HepG2 (cell line): ENCODE data around the gene MLH1. TPM values are rescaled to one million over a fixed set of nuclear protein-coding genes. Genes with fewer than 3 reads are reported as not detected.

Source experiments
- ATAC-seq: fragments of 200-7000 bp; cut with Tn5 transposase; 3 replicates; pipeline ENCODE4 v1.9.1; 2020; ENCODE audit warnings: mild to moderate bottlenecking, moderate library complexity
- BruUV-seq: library from RNA; stranded (reverse); fragments of 400-500 nt; replicated peaks from 2 replicates; lab custom pipeline; 2021; lab: Mats Ljungman, UMichigan
- CTCF ChIA-PET: fragments of 300-600 bp; formaldehyde crosslinking; extraction: SDS; loops from one replicate; lab custom pipeline; 2021; ENCODE audit warnings: low total read pairs, inconsistent platforms, low intra/inter-chr PET ratio; lab: Yijun Ruan, JAX
- POLR2A ChIA-PET: fragments of 350-600 bp; sonication (Branson Sonifier 250); formaldehyde crosslinking; loops from one replicate; lab custom pipeline; 2020; ENCODE audit warnings: antibody characterized with exemption, inconsistent platforms; lab: Yijun Ruan, JAX
- DNase-seq: peaks from one replicate; pipeline ENCODE4 v3.0.0-alpha.2; 2015; ENCODE audit warnings: low spot score
- FAIRE-seq: peaks from 3 replicates; lab custom pipeline; 2011; peaks lifted over from hg19 to GRCh38; lab: Jason Lieb, UNC
- H2AFZ ChIP-seq: one replicate; pipeline ENCODE4 v1.6.1; 2011; ENCODE audit warnings: low read length, inconsistent platforms
- H3K27ac ChIP-seq: fragments of 300-600 bp; 3 replicates; pipeline ENCODE4 v1.8.0; 2011; ENCODE audit warnings: mixed run types, mild to moderate bottlenecking, mixed read lengths, low read length, inconsistent platforms; ENCODE audit not compliant: insufficient read depth; ENCODE audit errors: extremely low read length
- H3K27me3 ChIP-seq, 2 experiments: fragments of 200-600 bp in 1 of 2; 2 replicates in 1 of 2; 3 replicates in 1 of 2; pipeline versions ENCODE4 v1.6.0 to v1.8.0; 2011; ENCODE audit warnings: low read length in 2 of 2, mild to moderate bottlenecking in 2 of 2, moderate library complexity in 2 of 2, inconsistent platforms in 1 of 2; ENCODE audit not compliant: insufficient read depth in 2 of 2, control insufficient read depth in 1 of 2
- H3K36me3 ChIP-seq, 2 experiments: fragments of 200-600 bp in 1 of 2; replicated peaks in 1 of 2; 2 replicates in 1 of 2; 3 replicates in 1 of 2; pipeline versions ENCODE4 v1.5.1 to v1.8.0; 2011; ENCODE audit warnings: low read length in 2 of 2, inconsistent platforms in 1 of 2; ENCODE audit not compliant: insufficient read depth in 2 of 2, control insufficient read depth in 1 of 2
- H3K4me1 ChIP-seq: 2 replicates; pipeline ENCODE4 v1.5.1; 2012; ENCODE audit warnings: low read length, inconsistent platforms; ENCODE audit not compliant: insufficient read depth
- H3K4me2 ChIP-seq: 2 replicates; pipeline ENCODE4 v1.6.0; 2011; ENCODE audit warnings: low read depth, low read length, inconsistent platforms
- H3K4me3 ChIP-seq, 3 experiments: fragments of 200-600 bp in 1 of 3; sonication (generic), shearing (Covaris generic) in 1 of 3; replicated peaks in 1 of 3; 2 replicates each; pipeline ENCODE4 v1.5.1; 2011 to 2016; ENCODE audit warnings: low read length in 3 of 3, inconsistent platforms in 2 of 3, low read depth in 2 of 3, mild to moderate bottlenecking in 2 of 3, control low read depth in 1 of 3, mixed read lengths in 1 of 3; ENCODE audit not compliant: insufficient read depth in 1 of 3
- H3K79me2 ChIP-seq: one replicate; pipeline ENCODE4 v1.6.1; 2011; ENCODE audit warnings: low read length, inconsistent platforms; ENCODE audit not compliant: insufficient read depth
- H3K9ac ChIP-seq: 2 replicates; pipeline ENCODE4 v1.6.0; 2011; ENCODE audit warnings: mild to moderate bottlenecking, low read depth, low read length, inconsistent platforms; ENCODE audit not compliant: insufficient read depth
- H3K9me3 ChIP-seq: 2 replicates; pipeline ENCODE4 v1.5.1; 2012; ENCODE audit warnings: mild to moderate bottlenecking, low read length
- H4K20me1 ChIP-seq: 2 replicates; pipeline ENCODE4 v1.6.0; 2011; ENCODE audit warnings: inconsistent platforms, mild to moderate bottlenecking, low read length, moderate library complexity; ENCODE audit not compliant: insufficient read depth
- RBFOX2 ChIP-seq: fragments of 200-400 bp; formaldehyde crosslinking; IDR thresholded peaks from 2 replicates; pipeline ENCODE4 v1.6.1; 2017; ENCODE audit warnings: low read depth, mild to moderate bottlenecking, low read length
- ZMAT5 ChIP-seq: sonication (generic); formaldehyde crosslinking; IDR thresholded peaks from 2 replicates; pipeline ENCODE4 v1.5.0; 2020; ENCODE audit warnings: mild to moderate bottlenecking, low read depth, missing genetic modification reagents, borderline replicate concordance
- ZNF121 ChIP-seq: sonication (generic); formaldehyde crosslinking; IDR thresholded peaks from 2 replicates; pipeline ENCODE4 v1.5.0; 2020; ENCODE audit warnings: mild to moderate bottlenecking, missing genetic modification reagents
- ZNF549 ChIP-seq: sonication (generic); formaldehyde crosslinking; IDR thresholded peaks from 2 replicates; pipeline ENCODE4 v1.5.0; 2020; ENCODE audit warnings: missing genetic modification reagents
- ZSCAN12 ChIP-seq: sonication (generic); formaldehyde crosslinking; IDR thresholded peaks from 2 replicates; pipeline ENCODE4 v1.9.0; 2021; ENCODE audit warnings: mild to moderate bottlenecking, missing genetic modification reagents
- WGBS: methylation state at CpG from one replicate; pipeline ENCODE4 v1.1.6; 2017; ENCODE audit warnings: low lambda C conversion rate; 5-methylcytosine and 5-hydroxymethylcytosine counted together
- in situ Hi-C: cut with HindIII; loops from 2 replicates; pipeline ENCODE4 v1.10.0; 2017; ENCODE audit warnings: low pct_unique_long_range_greater_than_20kb; ENCODE audit not compliant: extremely low pct_ligation_motif_present
- intact Hi-C: fragments of 100-400 bp; cut with micrococcal nuclease; formaldehyde crosslinking; loops from one replicate; pipeline ENCODE4 v1.10.0; 2022; ENCODE audit not compliant: unreplicated experiment
- polyA plus RNA-seq, 8 experiments: library from polyadenylated mRNA; depleted of rRNA in 3 of 8; stranded (reverse) in 7 of 8; unstranded in 1 of 8; fragments of >200 nt; fragmentation: Illumina TruSeq in 4 of 8; extraction: Trizol in 4 of 8; gene quantifications; 2 replicates each; pipeline versions ENCODE4 v1.2.1 to v1.2.3, GENCODE V29; 2011 to 2016; ENCODE audit warnings: low read depth in 4 of 8, missing spikeins in 1 of 8, mixed read lengths in 1 of 8; ENCODE audit not compliant: insufficient read depth in 1 of 8
- total RNA-seq, 5 experiments: library from RNA; depleted of rRNA; stranded (reverse); fragments of >200 nt; fragmentation: Illumina TruSeq; extraction: Trizol; gene quantifications; 2 replicates each; pipeline ENCODE4 v1.2.3, GENCODE V29; 2016; ENCODE audit warnings: low read depth in 1 of 5

The MLH1 gene
- total and polyA plus RNA-seq, 2 of the 13 experiments (the other 11 are each of a cell fraction or from before 2014, with no cell fraction given): 29.5 to 70.8 TPM

GRCh38 chr3:36981006-36981405 is 12.3 kb upstream of the MLH1 start:
- peaks cover 6 to 25% of the 10 kb centered on the region in 2 experiments; a peak in 4 of 5 replicates for H3K36me3 ChIP-seq
- H3K4me1 ChIP-seq: no peaks in the 10 kb centered on the region
- no peak overlapping the region for H3K4me2 ChIP-seq
- TF ChIP-seq ZNF549 (CRISPR knock-in tag): no peak
- TF ChIP-seq ZNF121 (CRISPR knock-in tag): 0 out of 2 replicates have a peak, but pooled peaks have one; percentile 37
- no peaks in the 10 kb centered on the region for H3K27me3 ChIP-seq
- ATAC-seq (no peak), DNase-seq (no peak), FAIRE-seq (no peak)
- no peak overlapping the region for H3K27ac ChIP-seq
- H2AFZ ChIP-seq: no peak overlapping the region
- POLR2A ChIA-PET: interaction anchor here (0.8 kb wide), 1 partner anchor 12 kb away, joined by 3 read pairs; the partner anchor contains the start of genes EPM2AIP1 and MLH1
- CTCF ChIA-PET: no interaction called here
- 95% methylated on average over 4 of the region's 4 CpGs for WGBS
- BruUV-seq: no TSS peak
- intact Hi-C loops (no loop called here), in situ Hi-C loops (no loop called here)
- H3K9me3 ChIP-seq: no peaks in the 10 kb centered on the region
- no peak overlapping the region for H3K9ac ChIP-seq
- no peak overlapping the region for H3K4me3 ChIP-seq
- no peaks in the 10 kb centered on the region for H3K79me2 ChIP-seq
- H4K20me1 ChIP-seq: no peaks in the 10 kb centered on the region

- 96% methylated on average over 2 of the region's 2 CpGs for WGBS
- Histone ChIP-seq H2AFZ (no peak overlapping the region), H3K9me3 (no peaks in the 10 kb centered on the region), H3K4me3 (peak overlapping the region in 1 of 3 experiments; percentile 8; a peak in 1 of 6 replicates), H3K36me3 (peaks cover 4 to 37% of the 10 kb centered on the region in 2 experiments; a peak in 4 of 5 replicates), H3K79me2 (peaks cover 46% of the 10 kb centered on the region), H3K9ac (no peak overlapping the region), H3K27me3 (no peaks in the 10 kb centered on the region; a peak in 1 of 5 replicates), H4K20me1 (peaks cover 20% of the 10 kb centered on the region), H3K27ac (no peak overlapping the region), H3K4me1 (peaks cover 38% of the 10 kb centered on the region), H3K4me2 (peak overlapping the region; percentile 29; the same call in 1 of the 2 replicates)
- FAIRE-seq: no peak
- CTCF ChIA-PET: no interaction called here
- no TSS peak for BruUV-seq
- TF ChIP-seq ZSCAN12: no peak
- no peak for TF ChIP-seq ZMAT5 (CRISPR knock-in tag)
- TF ChIP-seq RBFOX2: peak; percentile 41; the same call in 1 of the 2 replicates
- intact Hi-C loops: no loop called here
- no peak for DNase-seq
- in situ Hi-C loops: no loop called here
- POLR2A ChIA-PET: no interaction called here
- ATAC-seq: no peak
Measured at GRCh38 chr3:36988356-36988755, 5.0 kb upstream of the MLH1 start.
